Activated naive CD8-positive, alpha-beta T cell (primary cell): ENCODE data around the gene MPHOSPH8.
A peak's percentile ranks its signal among the peaks of the same experiment; 100 is the strongest.

Experiments
- H3K27ac Mint-ChIP-seq: one replicate; pipeline ENCODE4 v1.8.0; 2021; ENCODE audit warnings: mixed read lengths
- H3K27me3 Mint-ChIP-seq: one replicate; pipeline ENCODE4 v1.8.0; 2021; ENCODE audit warnings: mixed read lengths
- H3K36me3 Mint-ChIP-seq: one replicate; pipeline ENCODE4 v1.8.0; 2021; ENCODE audit warnings: mixed read lengths
- H3K4me1 Mint-ChIP-seq: one replicate; pipeline ENCODE4 v1.8.0; 2021; ENCODE audit warnings: low read depth, mixed read lengths
- H3K4me3 Mint-ChIP-seq: one replicate; pipeline ENCODE4 v1.8.0; 2021; ENCODE audit warnings: mild to moderate bottlenecking, mixed read lengths
- H3K9me3 Mint-ChIP-seq: one replicate; pipeline ENCODE4 v1.8.0; 2021; ENCODE audit warnings: low read depth, mixed read lengths

Gene MPHOSPH8

DNA sequence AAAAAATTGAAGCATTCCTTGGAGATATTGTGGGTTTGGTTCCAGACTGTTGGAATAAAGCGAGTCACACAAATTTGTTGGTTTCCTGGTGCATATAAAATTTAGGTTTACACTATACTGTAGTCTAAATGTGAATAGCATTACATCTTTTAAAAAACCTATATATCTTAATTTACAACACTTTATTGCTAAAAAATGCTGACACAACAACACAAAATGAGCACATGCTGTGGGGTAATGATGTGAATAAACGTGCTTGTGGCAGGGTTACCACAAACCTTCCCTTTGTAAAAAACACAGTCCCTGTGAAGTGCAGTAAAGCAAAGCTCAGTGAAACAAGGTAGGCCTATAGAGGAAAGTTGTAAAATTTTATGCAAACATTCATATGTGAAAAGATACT, 27.7 kb downstream of the MPHOSPH8 start:
- Mint-ChIP-seq H3K4me3 (no peak overlapping the region), H3K27me3 (no peaks in the 10 kb centered on the region), H3K36me3 (peaks cover 2% of the 10 kb centered on the region), H3K27ac (no peak overlapping the region), H3K9me3 (no peaks in the 10 kb centered on the region), H3K4me1 (peaks cover 9% of the 10 kb centered on the region)

DNA sequence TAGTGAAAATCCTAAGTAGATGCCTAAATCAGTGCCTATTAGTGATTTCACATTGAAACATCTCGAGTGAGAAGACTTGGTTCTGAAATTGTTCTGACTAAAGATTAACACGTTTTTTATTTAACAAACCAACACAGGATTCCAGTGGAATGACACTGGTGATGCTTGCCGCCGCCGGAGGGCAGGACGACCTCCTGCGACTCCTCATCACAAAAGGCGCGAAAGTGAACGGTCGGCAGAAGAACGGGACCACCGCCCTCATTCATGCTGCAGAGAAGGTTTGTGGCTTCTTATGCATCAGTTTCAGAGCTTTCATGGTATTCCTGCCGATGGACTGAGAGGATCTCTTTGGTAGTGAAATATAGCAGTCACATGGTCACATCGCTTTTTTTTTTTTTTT, 28.1 kb downstream of the MPHOSPH8 start:
- no peaks in the 10 kb centered on the region for H3K27me3 Mint-ChIP-seq

DNA sequence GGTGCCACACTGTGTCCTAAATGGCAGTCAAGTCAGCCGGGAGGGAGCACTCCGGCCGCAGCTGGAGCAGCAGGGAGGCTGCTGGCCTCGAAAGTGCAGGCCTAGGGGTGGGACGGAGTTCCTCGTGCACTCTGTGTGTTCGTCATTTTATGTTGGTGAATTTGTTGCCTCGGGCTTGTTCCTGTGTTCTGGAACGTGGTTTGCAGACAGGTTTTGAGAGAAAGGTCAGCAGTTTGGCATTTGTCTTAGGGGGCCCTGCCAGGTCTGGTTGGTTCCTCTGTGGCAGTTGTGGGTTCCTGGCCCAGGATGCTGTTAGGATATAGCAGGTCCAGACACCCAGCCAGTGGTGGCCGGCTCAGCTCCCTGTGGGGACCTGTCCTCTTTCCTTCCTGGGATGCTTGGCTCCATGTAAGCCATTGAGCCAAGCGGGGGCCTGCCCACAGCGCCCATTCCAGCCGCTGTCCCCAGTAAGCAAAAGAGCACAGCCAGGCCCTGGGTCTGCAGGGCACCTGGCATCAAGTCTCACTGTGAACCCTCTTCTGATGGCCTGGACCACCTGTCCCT, 30.0 kb downstream of the MPHOSPH8 start:
- no peaks in the 10 kb centered on the region for H3K9me3 Mint-ChIP-seq
- peaks cover 2% of the 10 kb centered on the region for H3K36me3 Mint-ChIP-seq
- no peaks in the 10 kb centered on the region for H3K27me3 Mint-ChIP-seq
- H3K27ac Mint-ChIP-seq = peak overlapping the region; percentile 46
- no peak overlapping the region for H3K4me3 Mint-ChIP-seq
- peaks cover 9% of the 10 kb centered on the region for H3K4me1 Mint-ChIP-seq

More for the DNA sequence above, 28.1 kb downstream of the MPHOSPH8 start:
- no peak overlapping the region for H3K27ac Mint-ChIP-seq
- peaks cover 2% of the 10 kb centered on the region for H3K36me3 Mint-ChIP-seq
- H3K4me3 Mint-ChIP-seq = no peak overlapping the region
- no peaks in the 10 kb centered on the region for H3K9me3 Mint-ChIP-seq
- H3K4me1 Mint-ChIP-seq = peaks cover 9% of the 10 kb centered on the region

DNA sequence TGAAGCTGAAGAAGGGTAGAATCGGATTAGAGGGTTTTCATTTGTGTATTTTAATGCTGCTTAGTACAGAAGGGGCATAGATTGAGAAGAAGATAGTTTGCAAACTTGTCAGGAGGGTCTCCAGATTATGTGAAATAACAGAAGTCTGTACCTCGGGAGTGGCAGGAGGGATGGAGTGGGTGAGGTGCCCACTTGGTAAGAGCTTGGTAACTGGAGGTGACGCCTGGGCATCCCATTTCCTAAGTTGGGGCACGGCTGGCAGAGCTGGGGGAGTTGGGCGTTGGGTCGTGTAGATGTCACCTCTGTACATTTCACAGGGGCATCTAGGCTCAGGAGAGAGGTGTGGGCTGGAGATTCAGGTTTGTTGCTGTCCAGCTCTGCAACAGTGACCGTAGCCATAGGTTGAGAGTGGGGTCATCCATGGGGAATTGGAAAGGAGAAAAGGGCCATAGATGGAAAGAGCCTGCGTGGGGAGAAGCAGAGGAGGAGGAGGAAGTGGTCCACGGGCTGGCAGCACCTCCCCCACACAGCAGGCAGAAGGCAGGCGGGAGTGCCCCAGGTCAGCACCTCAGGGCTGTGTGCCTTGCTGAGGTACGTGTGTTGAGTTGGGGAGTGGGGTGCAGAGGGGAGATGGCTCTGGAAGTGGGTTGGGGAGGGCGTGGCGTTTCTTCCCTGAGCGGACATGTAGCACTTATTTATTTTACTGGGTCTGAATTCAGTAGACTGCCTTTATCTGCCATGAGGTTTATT, 31.2 kb downstream of the MPHOSPH8 start:
- Mint-ChIP-seq H3K27me3 (no peaks in the 10 kb centered on the region), H3K4me1 (peaks cover 9% of the 10 kb centered on the region), H3K4me3 (no peak overlapping the region), H3K36me3 (no peaks in the 10 kb centered on the region), H3K9me3 (no peaks in the 10 kb centered on the region), H3K27ac (peak overlapping the region; percentile 82)

DNA sequence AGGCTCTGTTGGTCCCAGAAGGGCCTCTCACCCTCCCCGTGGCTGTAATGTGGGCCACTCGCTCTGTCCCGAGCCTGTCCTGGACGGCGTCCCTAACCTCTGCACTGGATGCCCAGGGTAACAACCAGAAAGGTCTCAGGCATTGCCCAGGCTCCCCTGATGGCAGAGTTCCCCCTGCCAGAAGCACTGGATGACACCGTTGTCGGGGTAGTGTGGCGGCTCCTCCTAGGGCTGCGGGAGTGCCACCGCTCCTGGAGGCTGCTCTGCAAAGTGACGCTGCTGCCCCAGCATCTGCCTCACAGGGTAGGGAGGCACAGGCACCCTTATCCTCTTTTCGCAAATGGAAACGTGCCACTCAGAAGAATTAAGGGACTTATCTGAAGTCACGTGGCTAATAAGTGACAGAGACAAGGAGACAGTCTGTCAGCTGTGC, 32.0 kb downstream of the MPHOSPH8 start:
- Mint-ChIP-seq H3K9me3 (no peaks in the 10 kb centered on the region), H3K4me1 (peaks cover 9% of the 10 kb centered on the region), H3K27ac (peak overlapping the region; percentile 41), H3K27me3 (no peaks in the 10 kb centered on the region), H3K36me3 (no peaks in the 10 kb centered on the region), H3K4me3 (no peak overlapping the region)

DNA sequence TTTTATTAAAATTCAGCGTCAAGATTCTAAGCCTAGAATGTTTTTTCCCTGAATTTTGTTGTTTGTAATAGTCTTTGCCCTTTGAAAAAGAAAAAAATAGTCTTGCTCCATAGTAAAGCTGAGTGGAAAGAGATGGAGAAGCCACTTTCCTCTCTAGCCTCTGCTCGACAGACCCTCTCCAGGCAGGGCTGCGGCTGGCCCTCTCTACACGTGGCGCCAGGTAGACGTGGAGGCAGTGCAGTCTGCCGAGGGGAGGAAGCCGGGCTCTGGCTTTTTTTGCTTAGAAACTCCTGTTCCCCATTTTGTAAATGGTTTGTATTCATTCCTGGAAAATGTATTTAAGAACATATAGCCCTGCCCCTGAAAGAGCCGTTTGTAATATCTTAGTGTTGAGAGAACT, 35.3 kb downstream of the MPHOSPH8 start:
- H3K27ac Mint-ChIP-seq = no peak overlapping the region
- no peaks in the 10 kb centered on the region for H3K27me3 Mint-ChIP-seq
- peaks cover 6% of the 10 kb centered on the region for H3K36me3 Mint-ChIP-seq
- no peaks in the 10 kb centered on the region for H3K9me3 Mint-ChIP-seq
- H3K4me3 Mint-ChIP-seq = no peak overlapping the region
- peaks cover 9% of the 10 kb centered on the region for H3K4me1 Mint-ChIP-seq

DNA sequence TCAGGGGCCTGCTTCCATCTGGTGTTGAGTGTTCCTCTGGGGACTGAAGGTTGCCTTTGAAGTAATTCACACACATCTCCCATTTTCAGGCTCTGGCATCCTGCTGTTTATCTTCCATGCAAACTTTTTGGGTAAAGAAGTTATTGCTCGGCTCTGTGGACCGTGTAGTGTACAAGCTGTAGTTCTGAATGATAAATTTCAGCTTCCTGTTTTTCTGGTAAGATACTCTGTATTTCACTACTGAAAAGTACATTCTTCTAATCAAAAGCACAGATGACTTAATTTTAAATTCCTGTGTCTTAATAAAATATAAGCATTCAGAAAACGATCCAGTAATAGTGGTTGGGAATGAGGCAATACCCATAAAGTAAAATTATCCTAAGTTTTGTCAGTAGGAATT, 36.7 kb downstream of the MPHOSPH8 start:
- Mint-ChIP-seq H3K27ac (peak overlapping the region; percentile 73), H3K27me3 (no peaks in the 10 kb centered on the region), H3K36me3 (peaks cover 10% of the 10 kb centered on the region), H3K4me1 (no peaks in the 10 kb centered on the region), H3K9me3 (no peaks in the 10 kb centered on the region), H3K4me3 (no peak overlapping the region)

DNA sequence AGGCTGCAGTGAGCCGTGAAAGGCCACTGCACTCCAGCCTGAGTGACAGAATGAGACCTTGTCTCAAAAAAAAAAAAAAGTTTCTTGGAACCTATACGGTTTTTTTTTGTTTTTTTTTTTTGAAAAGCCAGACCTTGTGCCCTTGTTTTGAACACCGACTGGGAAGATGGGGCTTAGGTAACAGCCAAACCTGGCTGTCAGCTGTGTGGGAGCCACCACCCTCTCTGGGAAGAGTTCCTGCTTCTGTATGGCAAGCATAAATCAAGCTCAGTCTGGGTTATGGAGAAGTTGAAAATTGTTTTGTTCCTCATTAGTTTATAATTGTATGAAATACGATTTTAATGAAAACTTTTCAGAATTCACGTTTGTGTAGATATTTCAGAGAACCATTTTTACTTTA, 39.5 kb downstream of the MPHOSPH8 start:
- Mint-ChIP-seq H3K4me3 (no peak overlapping the region), H3K27ac (peak overlapping the region; percentile 70), H3K36me3 (peaks cover 13% of the 10 kb centered on the region)

DNA sequence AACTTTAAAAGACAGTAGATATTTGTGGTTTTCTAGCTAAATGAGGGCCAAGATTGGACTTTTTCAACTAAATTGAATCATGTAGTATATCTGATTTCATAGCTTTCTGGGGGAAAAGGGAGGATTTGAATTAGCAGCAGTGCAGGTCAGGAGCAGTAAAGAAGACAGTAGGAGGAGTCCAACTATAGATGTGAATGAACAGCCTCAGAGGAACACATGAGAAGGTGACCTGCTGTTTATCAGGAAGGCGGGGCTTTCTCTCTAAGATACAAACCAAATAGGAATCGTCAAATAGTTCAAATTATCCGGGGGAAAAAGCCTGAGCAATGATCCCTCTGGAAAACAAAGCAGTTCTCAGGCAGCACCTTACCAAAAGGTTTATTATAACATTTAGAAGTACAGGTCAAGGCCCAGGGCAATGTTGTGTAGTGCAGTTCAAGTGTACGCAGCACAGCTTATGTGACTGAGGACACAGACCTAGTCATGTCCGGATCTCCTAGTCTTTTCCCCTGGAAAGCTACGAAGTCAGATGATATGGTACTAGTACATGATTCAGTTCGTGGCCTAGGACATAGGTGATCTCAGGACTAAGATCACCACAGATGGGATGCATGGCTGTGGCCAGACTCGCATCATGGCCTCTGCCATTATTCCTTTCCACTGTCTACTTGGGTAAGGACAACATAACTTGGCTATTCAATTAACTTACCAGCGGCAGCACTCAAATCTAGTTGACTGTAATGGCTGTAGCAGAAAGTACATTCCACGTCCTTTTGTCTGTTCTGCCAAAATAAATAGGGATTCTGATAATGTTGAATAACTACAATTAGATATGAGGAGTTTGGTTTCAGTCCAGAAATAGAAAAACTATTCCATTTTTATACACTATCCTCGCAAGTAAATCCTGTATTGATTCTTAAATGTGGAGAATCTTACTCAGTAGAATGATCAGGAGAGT, 40.3 kb downstream of the MPHOSPH8 start:
- H3K36me3 Mint-ChIP-seq = peaks cover 13% of the 10 kb centered on the region
- peak overlapping the region; percentile 70 for H3K27ac Mint-ChIP-seq
- H3K9me3 Mint-ChIP-seq = no peaks in the 10 kb centered on the region
- H3K4me3 Mint-ChIP-seq = no peak overlapping the region
- no peaks in the 10 kb centered on the region for H3K27me3 Mint-ChIP-seq
- peaks cover 5% of the 10 kb centered on the region for H3K4me1 Mint-ChIP-seq

More for the DNA sequence above, 39.5 kb downstream of the MPHOSPH8 start:
- Mint-ChIP-seq H3K27me3 (no peaks in the 10 kb centered on the region), H3K9me3 (no peaks in the 10 kb centered on the region), H3K4me1 (peaks cover 5% of the 10 kb centered on the region)

DNA sequence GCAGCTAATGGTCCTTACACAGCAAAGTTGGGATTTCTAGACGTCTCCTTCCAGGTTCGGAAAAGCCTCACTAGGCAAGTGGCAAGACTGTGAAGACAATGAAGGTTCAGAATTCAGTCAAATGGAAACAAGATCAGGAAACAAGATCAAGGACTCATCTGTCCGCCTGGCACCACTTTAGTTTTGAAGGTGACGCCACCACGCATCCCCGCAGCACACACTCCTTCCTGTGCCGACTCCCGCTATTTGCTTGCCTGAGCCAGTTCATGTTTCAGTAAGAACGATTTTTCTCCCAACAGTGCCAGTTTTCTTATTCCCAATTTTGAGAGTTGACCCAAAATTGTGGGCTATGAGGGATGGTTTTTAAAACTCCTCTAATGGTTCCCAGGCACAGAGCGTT, 41.4 kb downstream of the MPHOSPH8 start:
- Mint-ChIP-seq H3K4me1 (peaks cover 5% of the 10 kb centered on the region), H3K36me3 (peaks cover 13% of the 10 kb centered on the region), H3K9me3 (no peaks in the 10 kb centered on the region), H3K27ac (peak overlapping the region; percentile 72), H3K27me3 (no peaks in the 10 kb centered on the region), H3K4me3 (no peak overlapping the region)

DNA sequence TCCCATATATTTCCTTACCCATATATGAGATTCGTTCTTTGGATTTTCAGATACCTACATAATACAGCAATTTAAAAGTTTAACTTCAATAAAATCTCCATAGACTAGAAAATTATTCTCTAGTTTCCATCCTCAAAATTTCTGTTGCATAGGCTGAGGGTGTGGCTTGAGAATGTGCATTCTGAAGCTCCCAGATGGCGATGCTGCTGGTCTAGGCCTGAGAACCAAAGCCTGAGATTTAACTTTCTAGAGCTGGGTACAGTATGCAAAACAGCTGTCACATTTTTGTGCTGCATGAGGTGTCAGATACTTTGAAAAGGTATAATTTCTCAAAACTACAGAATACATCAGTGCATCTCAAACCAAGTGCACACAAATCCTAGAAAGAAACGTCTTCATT, 42.7 kb downstream of the MPHOSPH8 start:
- peak overlapping the region; percentile 54 for H3K27ac Mint-ChIP-seq
- peaks cover 11% of the 10 kb centered on the region for H3K36me3 Mint-ChIP-seq
- H3K9me3 Mint-ChIP-seq = no peaks in the 10 kb centered on the region
- no peak overlapping the region for H3K4me3 Mint-ChIP-seq
- H3K4me1 Mint-ChIP-seq = peaks cover 5% of the 10 kb centered on the region
- no peaks in the 10 kb centered on the region for H3K27me3 Mint-ChIP-seq

DNA sequence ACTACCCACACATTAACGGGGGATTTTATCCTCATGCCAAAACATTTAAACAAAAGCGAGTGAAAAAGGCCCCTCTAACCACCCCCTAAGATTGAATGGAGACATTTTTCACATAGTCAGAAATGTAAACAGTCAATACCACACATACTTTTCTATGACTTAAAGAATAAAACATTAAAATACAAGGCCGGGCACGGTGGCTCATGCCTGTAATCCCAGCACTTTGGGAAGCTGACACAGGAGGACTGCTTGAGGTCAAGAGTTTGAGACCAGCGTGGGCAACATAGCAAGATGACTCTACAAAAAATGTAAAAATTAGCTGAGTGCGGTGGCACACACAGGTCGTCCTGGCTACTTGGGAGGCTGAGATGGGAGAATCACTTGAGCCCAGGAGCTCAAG, 47.3 kb downstream of the MPHOSPH8 start:
- no peak overlapping the region for H3K4me3 Mint-ChIP-seq
- peak overlapping the region; percentile 1 for H3K27ac Mint-ChIP-seq
- no peaks in the 10 kb centered on the region for H3K9me3 Mint-ChIP-seq
- no peaks in the 10 kb centered on the region for H3K27me3 Mint-ChIP-seq
- H3K36me3 Mint-ChIP-seq = peaks cover 2% of the 10 kb centered on the region
- peaks cover 37% of the 10 kb centered on the region for H3K4me1 Mint-ChIP-seq

DNA sequence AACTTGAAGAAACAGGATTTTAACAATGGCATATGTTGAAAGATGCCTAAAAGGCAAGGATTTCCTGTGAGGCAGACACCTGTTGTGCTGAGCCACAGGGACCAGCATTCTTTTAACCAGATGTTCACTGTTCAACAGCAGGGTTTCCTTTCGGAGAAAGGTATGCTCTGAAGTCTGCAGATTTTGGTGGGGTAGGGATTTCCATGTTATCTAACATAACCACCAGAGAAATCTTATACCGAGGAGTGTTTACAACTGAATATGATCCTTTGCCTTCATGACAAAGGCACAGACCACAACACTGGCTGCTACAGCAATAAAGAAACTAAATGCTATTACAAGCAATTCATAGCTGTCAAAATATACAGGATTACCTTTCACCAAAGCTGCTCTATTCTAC, 48.1 kb downstream of the MPHOSPH8 start:
- no peak overlapping the region for H3K4me3 Mint-ChIP-seq
- no peaks in the 10 kb centered on the region for H3K36me3 Mint-ChIP-seq

DNA sequence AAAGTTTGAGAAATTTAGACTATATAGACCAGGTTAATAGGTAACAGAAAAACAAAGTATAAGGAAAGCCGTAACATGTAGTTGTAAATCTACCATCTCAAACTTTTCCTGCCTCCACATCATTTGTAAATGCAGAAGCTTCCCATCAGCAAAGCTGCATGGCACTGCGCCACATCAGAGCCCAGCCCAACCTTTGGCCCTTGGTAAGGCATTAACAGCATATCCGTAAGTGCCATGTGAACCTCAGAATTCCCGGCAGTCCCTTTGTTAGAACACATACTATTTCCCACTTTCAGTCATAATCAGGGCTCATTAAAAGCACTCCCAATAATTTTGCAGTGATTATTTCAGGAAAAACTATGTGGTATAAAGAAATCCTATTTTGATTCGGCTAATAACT, 51.6 kb downstream of the MPHOSPH8 start:
- H3K4me1 Mint-ChIP-seq = peaks cover 37% of the 10 kb centered on the region
- no peaks in the 10 kb centered on the region for H3K27me3 Mint-ChIP-seq
- H3K9me3 Mint-ChIP-seq = no peaks in the 10 kb centered on the region
- peaks cover 1% of the 10 kb centered on the region for H3K36me3 Mint-ChIP-seq
- H3K27ac Mint-ChIP-seq = peak overlapping the region; percentile 22
- H3K4me3 Mint-ChIP-seq = no peak overlapping the region

More for the DNA sequence above, 48.1 kb downstream of the MPHOSPH8 start:
- Mint-ChIP-seq H3K4me1 (peaks cover 42% of the 10 kb centered on the region), H3K27ac (peak overlapping the region; percentile 7), H3K9me3 (no peaks in the 10 kb centered on the region), H3K27me3 (no peaks in the 10 kb centered on the region)

DNA sequence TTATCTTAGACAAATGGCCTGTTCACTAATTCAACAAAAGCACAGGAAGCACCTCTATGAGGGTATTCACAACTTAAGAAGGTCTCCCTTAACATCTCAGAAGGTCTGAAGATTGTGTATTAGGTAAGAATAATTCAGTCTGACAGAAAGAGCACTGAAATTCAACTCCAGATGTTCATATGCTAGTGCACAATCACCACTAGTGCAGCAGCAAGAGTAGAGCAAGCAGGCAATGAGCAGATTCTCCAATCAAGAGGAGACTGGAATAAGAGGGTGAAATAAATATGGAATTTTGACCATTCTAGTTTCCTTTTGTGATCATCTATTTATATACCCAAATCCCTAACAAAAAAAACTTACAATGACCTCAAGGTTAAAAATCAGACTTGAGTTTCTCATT, 52.0 kb downstream of the MPHOSPH8 start:
- peak overlapping the region; percentile 22 for H3K27ac Mint-ChIP-seq
- H3K36me3 Mint-ChIP-seq = peaks cover 4% of the 10 kb centered on the region
- no peak overlapping the region for H3K4me3 Mint-ChIP-seq
- H3K9me3 Mint-ChIP-seq = no peaks in the 10 kb centered on the region
- no peaks in the 10 kb centered on the region for H3K27me3 Mint-ChIP-seq
- peaks cover 37% of the 10 kb centered on the region for H3K4me1 Mint-ChIP-seq
